ENCODE measurements around the gene APLN. TPM values are rescaled to one million over a fixed set of nuclear protein-coding genes. Genes with fewer than 3 reads are reported as not detected.

APLN gene
- total and polyA plus RNA-seq, 7 experiments from 2014 or later = 0.10 TPM; not detected in 6

DNA sequence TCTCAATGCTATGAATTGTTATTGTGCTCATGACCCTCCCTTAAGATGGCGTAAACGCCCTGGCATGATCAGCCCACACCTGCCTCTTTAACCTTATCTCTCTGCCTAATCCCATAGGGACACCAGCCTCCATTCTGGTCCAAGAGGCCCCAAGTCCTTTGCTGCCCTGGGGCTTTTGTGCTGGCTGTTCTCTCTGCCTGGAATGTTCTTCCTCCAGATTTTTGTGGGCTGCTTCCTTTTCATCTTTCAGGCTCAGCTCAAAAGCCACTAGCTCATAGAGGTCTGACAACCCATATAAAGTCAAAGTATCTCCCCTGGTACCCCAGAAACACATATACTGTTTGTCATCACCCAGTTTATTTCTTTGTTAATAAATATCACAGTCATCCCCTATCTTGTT lies 42.4 kb downstream of the APLN start:
- no peak overlapping the region for H3K27ac ChIP-seq (ENCODE audit: low read depth, low read length)
- no peak for DNase-seq
- no peaks in the 10 kb centered on the region for H3K27me3 Mint-ChIP-seq
- H3K36me3 ChIP-seq (ENCODE audit: control insufficient read depth in 2 of 3, insufficient read depth in 3 of 3, low read length in 3 of 3) = no peaks in the 10 kb centered on the region
- H3K9me3 ChIP-seq (ENCODE audit: control insufficient read depth in 2 of 3, low read length in 3 of 3) = no peaks in the 10 kb centered on the region
- no peaks in the 10 kb centered on the region for H3K36me3 Mint-ChIP-seq
- H3K4me3 ChIP-seq (ENCODE audit: low read length) = no peak overlapping the region
- intact Hi-C loops (cut with micrococcal nuclease) = no loop called here
- ATAC-seq = no peak
- H3K4me1 ChIP-seq (ENCODE audit: control insufficient read depth in 2 of 2, insufficient read depth in 2 of 2, low read length in 2 of 2) = no peaks in the 10 kb centered on the region
- H3K4me3 Mint-ChIP-seq = no peak overlapping the region
- H3K27ac Mint-ChIP-seq = no peak overlapping the region
- H3K27me3 ChIP-seq (ENCODE audit: control insufficient read depth in 2 of 2, insufficient read depth in 2 of 2, low read length in 2 of 2) = no peaks in the 10 kb centered on the region
- H3K9me3 Mint-ChIP-seq = peaks cover 0 to 1% (median 0%) of the 10 kb centered on the region in 11 donors
- POLR2A ChIA-PET = no interaction called here
- CTCF ChIA-PET = interaction anchor here (1.1 kb wide), 1 partner anchor 313 kb away, joined by 3 read pairs; no protein-coding TSS in a partner anchor
- H3K4me1 Mint-ChIP-seq = peaks cover 0 to 7% (median 0%) of the 10 kb centered on the region in 7 donors

DNA sequence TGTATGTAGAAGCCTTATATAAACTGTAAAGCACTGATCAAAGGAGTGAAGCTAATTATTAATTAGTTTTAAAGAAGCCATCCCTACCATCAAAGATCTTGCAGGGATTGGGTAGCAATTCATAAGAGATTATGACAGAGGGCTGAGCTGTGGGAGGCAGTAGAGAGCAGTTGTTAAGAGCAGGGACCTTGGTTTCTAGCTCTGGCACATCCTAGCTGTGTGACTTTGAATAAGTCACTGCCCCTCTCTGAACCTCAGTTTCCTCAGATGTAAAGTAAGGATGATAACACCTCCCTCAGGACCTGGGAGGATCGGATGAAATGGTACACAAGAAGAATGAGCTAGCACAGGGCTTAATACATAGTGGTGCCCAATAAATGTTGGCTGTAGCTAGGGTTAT lies 45.4 kb downstream of the APLN start:
- Mint-ChIP-seq H3K9me3 (no peaks in the 10 kb centered on the region), H3K4me1 (peaks cover 0 to 19% (median 12%) of the 10 kb centered on the region in 7 donors), H3K4me3 (no peak overlapping the region), H3K36me3 (no peaks in the 10 kb centered on the region), H3K27me3 (no peaks in the 10 kb centered on the region), H3K27ac (no peak overlapping the region)
- CTCF ChIA-PET = no interaction called here
- no peak for ATAC-seq
- Histone ChIP-seq H3K36me3 (ENCODE audit: control insufficient read depth in 2 of 3, insufficient read depth in 3 of 3, low read length in 3 of 3) (no peaks in the 10 kb centered on the region), H3K4me3 (ENCODE audit: low read length) (no peak overlapping the region), H3K9me3 (ENCODE audit: control insufficient read depth in 2 of 3, low read length in 3 of 3) (no peaks in the 10 kb centered on the region), H3K27me3 (ENCODE audit: control insufficient read depth in 2 of 2, insufficient read depth in 2 of 2, low read length in 2 of 2) (no peaks in the 10 kb centered on the region), H3K27ac (ENCODE audit: low read depth, low read length) (no peak overlapping the region), H3K4me1 (ENCODE audit: control insufficient read depth in 2 of 2, insufficient read depth in 2 of 2, low read length in 2 of 2) (peaks cover 3 to 5% of the 10 kb centered on the region in 2 donors)
- POLR2A ChIA-PET = no interaction called here
- intact Hi-C loops (cut with micrococcal nuclease) = loop anchor here (2.0 to 10.0 kb wide), 8 partner anchors 27 to 1295 kb away; partner anchors contain the start of genes ENOX2 (in 1 of the 2) and SLC25A14 (in 1 of the 2)
- DNase-seq = no peak

DNA sequence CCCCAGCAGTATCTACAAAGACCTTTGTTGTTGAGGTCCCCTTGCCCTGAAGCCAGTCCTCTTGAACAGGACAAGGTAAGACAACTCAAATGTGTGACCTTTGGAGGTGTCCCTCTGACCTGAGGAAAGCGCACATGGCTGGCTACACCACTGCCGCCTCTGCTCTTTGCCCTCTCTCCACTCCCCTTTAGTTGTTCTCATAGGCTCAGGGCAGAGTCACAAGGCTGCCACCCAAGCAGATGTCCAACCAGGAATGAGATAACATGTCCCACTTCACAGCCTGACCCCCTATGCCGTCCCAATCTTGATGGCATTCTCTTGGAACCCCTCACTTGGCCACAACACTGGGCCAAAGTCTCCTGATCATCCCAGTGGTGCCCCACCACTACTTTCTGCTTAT lies 46.3 kb downstream of the APLN start:
- Mint-ChIP-seq H3K9me3 (no peaks in the 10 kb centered on the region), H3K4me3 (no peak overlapping the region), H3K4me1 (peaks cover 4 to 28% (median 16%) of the 10 kb centered on the region in 7 donors), H3K27me3 (no peaks in the 10 kb centered on the region), H3K36me3 (no peaks in the 10 kb centered on the region), H3K27ac (no peak overlapping the region)
- no peaks in the 10 kb centered on the region for H3K9me3 ChIP-seq (ENCODE audit: control insufficient read depth in 2 of 3, low read length in 3 of 3)
- CTCF ChIA-PET = interaction anchor here (1.4 kb wide), 1 partner anchor 452 kb away, joined by 7 read pairs; no protein-coding TSS in a partner anchor
- ATAC-seq (no peak), DNase-seq (no peak)
- intact Hi-C loops (cut with micrococcal nuclease) = loop anchor here (2.0 to 10.0 kb wide), 8 partner anchors 28 to 1296 kb away; partner anchors contain the start of genes ENOX2 (in 1 of the 2) and SLC25A14 (in 1 of the 2)
- no peak overlapping the region for H3K27ac ChIP-seq (ENCODE audit: low read depth, low read length)
- H3K4me3 ChIP-seq (ENCODE audit: low read length) = no peak overlapping the region
- no peaks in the 10 kb centered on the region for H3K36me3 ChIP-seq (ENCODE audit: control insufficient read depth in 2 of 3, insufficient read depth in 3 of 3, low read length in 3 of 3)
- POLR2A ChIA-PET = no interaction called here
- H3K4me1 ChIP-seq (ENCODE audit: control insufficient read depth in 2 of 2, insufficient read depth in 2 of 2, low read length in 2 of 2) = peaks cover 5 to 7% of the 10 kb centered on the region in 2 donors
- H3K27me3 ChIP-seq (ENCODE audit: control insufficient read depth in 2 of 2, insufficient read depth in 2 of 2, low read length in 2 of 2) = no peaks in the 10 kb centered on the region

DNA sequence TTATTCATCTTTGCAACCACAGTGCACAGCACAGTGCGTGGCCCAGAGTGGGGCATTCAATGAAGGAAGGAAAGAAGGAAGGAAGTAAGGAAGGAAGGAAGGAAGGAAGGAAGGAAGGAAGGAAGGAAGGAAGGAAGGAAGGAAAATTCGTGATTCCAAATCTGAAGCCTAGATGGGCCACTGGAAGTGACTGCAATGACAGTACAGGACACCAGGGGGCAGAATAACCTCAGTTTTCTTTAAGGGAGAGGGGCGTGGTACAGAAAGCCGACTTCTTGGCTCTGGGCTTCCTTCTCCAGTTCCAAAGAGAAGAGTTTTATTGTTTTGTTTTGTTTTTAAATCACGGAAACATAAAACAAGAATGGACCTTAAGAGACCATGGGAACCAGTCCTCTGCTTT lies 47.8 kb downstream of the APLN start:
- no peaks in the 10 kb centered on the region for H3K36me3 Mint-ChIP-seq
- Histone ChIP-seq H3K27ac (ENCODE audit: low read depth, low read length) (no peak overlapping the region), H3K4me1 (ENCODE audit: control insufficient read depth in 2 of 2, insufficient read depth in 2 of 2, low read length in 2 of 2) (peaks cover 5 to 7% of the 10 kb centered on the region in 2 donors), H3K9me3 (ENCODE audit: control insufficient read depth in 2 of 3, low read length in 3 of 3) (no peaks in the 10 kb centered on the region), H3K27me3 (ENCODE audit: control insufficient read depth in 2 of 2, insufficient read depth in 2 of 2, low read length in 2 of 2) (no peaks in the 10 kb centered on the region), H3K36me3 (ENCODE audit: control insufficient read depth in 2 of 3, insufficient read depth in 3 of 3, low read length in 3 of 3) (no peaks in the 10 kb centered on the region), H3K4me3 (ENCODE audit: low read length) (no peak overlapping the region)
- intact Hi-C loops (cut with micrococcal nuclease) = loop anchor here (1.0 to 10.0 kb wide), 15 partner anchors 30 to 1298 kb away; partner anchors contain the start of genes ENOX2 (in 1 of the 2), SLC25A14 (in 1 of the 2) and UTP14A (in 1 of the 2)
- no peaks in the 10 kb centered on the region for H3K27me3 Mint-ChIP-seq
- peak in 8 of 9 donors; percentile 29 to 63 (median 54) for DNase-seq
- H3K4me1 Mint-ChIP-seq = peaks cover 4 to 35% (median 16%) of the 10 kb centered on the region in 7 donors
- ChIA-PET POLR2A (no interaction called here), CTCF (interaction anchor here (0.6 to 1.0 kb wide), 2 partner anchors 123 to 217 kb away, joined by 3 to 5 read pairs; no protein-coding TSS in a partner anchor)
- ATAC-seq = peak; percentile 75
- H3K9me3 Mint-ChIP-seq = no peaks in the 10 kb centered on the region
- H3K27ac Mint-ChIP-seq = peak overlapping the region in 1 of 9 donors; percentile 84
- no peak overlapping the region for H3K4me3 Mint-ChIP-seq

DNA sequence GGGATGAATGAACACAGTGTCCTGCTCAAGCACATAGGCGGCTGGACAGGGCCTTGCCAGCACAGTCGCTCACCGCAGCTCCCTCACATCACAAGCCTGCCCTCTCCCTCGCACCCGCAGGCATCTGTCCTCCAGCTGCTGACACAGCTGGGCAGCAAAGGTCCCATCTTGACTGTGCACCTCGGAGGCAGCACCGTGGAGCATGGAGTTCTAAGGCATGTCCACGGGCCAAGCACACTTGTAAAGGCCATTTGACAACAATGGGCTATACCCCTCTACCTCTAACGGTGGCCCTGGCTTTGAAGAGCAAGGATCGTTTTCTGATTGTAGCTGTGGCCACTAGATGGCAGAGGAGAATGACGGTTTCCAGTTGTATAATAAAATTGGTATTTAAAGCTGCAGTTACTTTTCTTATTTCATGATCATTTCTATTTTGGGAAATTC lies 53.8 kb downstream of the APLN start:
- Histone ChIP-seq H3K27ac (ENCODE audit: low read depth, low read length) (no peak overlapping the region), H3K27me3 (ENCODE audit: control insufficient read depth in 2 of 2, insufficient read depth in 2 of 2, low read length in 2 of 2) (no peaks in the 10 kb centered on the region), H3K4me1 (ENCODE audit: control insufficient read depth in 2 of 2, insufficient read depth in 2 of 2, low read length in 2 of 2) (peaks cover 5 to 7% of the 10 kb centered on the region in 2 donors), H3K4me3 (ENCODE audit: low read length) (no peak overlapping the region), H3K9me3 (ENCODE audit: control insufficient read depth in 2 of 3, low read length in 3 of 3) (no peaks in the 10 kb centered on the region), H3K36me3 (ENCODE audit: control insufficient read depth in 2 of 3, insufficient read depth in 3 of 3, low read length in 3 of 3) (no peaks in the 10 kb centered on the region)
- Mint-ChIP-seq H3K4me3 (no peak overlapping the region), H3K36me3 (peaks cover 0 to 5% (median 0%) of the 10 kb centered on the region in 5 donors), H3K9me3 (no peaks in the 10 kb centered on the region), H3K27ac (peak overlapping the region in 4 of 9 donors; percentile 3 to 47 (median 20)), H3K27me3 (no peaks in the 10 kb centered on the region), H3K4me1 (peaks cover 3 to 27% (median 14%) of the 10 kb centered on the region in 7 donors)
- ChIA-PET CTCF (interaction anchor here (0.7 to 1.2 kb wide), 2 partner anchors 320 to 460 kb away, joined by 3 to 4 read pairs; no protein-coding TSS in a partner anchor), POLR2A (interaction anchor here (0.6 kb wide), 1 partner anchor 325 kb away, joined by 3 read pairs; no protein-coding TSS in a partner anchor)
- intact Hi-C loops (cut with micrococcal nuclease) = loop anchor here (2.0 to 10.0 kb wide), 5 partner anchors 154 to 1316 kb away; partner anchors contain the start of genes ENOX2 (in 1 of the 2) and SLC25A14 (in 1 of the 2)
- peak; percentile 55 for ATAC-seq
- peak in 5 of 9 donors; percentile 16 to 36 (median 27) for DNase-seq

DNA sequence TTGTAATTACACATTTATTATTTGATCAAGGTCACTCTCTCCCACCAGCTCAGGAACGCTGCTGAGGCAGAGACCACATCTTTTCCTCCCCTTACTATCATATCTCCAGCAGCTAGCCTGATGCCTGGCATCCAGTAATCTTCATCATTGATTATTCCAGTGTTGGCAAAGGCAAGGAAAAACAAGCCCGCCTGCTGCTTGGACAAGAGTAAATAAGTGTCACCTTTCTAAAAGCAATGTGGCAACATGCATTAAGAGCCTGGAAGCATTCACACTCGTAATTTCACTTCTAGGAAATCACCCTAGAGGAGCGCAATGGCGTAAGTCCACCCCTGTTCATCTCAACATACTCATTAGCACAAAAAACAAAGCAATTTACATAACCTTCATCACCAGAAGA lies 54.8 kb downstream of the APLN start:
- no peak overlapping the region for H3K27ac ChIP-seq (ENCODE audit: low read depth, low read length)
- H3K9me3 Mint-ChIP-seq = no peaks in the 10 kb centered on the region
- H3K4me1 ChIP-seq (ENCODE audit: control insufficient read depth in 2 of 2, insufficient read depth in 2 of 2, low read length in 2 of 2) = peaks cover 5 to 7% of the 10 kb centered on the region in 2 donors
- no peaks in the 10 kb centered on the region for H3K27me3 Mint-ChIP-seq
- peak overlapping the region in 1 of 9 donors; percentile 22 for H3K27ac Mint-ChIP-seq
- DNase-seq = no peak
- H3K4me3 Mint-ChIP-seq = no peak overlapping the region
- no peak for ATAC-seq
- peaks cover 0 to 5% (median 0%) of the 10 kb centered on the region in 5 donors for H3K36me3 Mint-ChIP-seq
- H3K4me3 ChIP-seq (ENCODE audit: low read length) = no peak overlapping the region
- POLR2A ChIA-PET = no interaction called here
- H3K4me1 Mint-ChIP-seq = peaks cover 1 to 22% (median 10%) of the 10 kb centered on the region in 7 donors
- intact Hi-C loops (cut with micrococcal nuclease) = loop anchor here (2.0 to 10.0 kb wide), 5 partner anchors 155 to 1317 kb away; partner anchors contain the start of genes ENOX2 (in 1 of the 2) and SLC25A14 (in 1 of the 2)
- no peaks in the 10 kb centered on the region for H3K27me3 ChIP-seq (ENCODE audit: control insufficient read depth in 2 of 2, insufficient read depth in 2 of 2, low read length in 2 of 2)
- no peaks in the 10 kb centered on the region for H3K36me3 ChIP-seq (ENCODE audit: control insufficient read depth in 2 of 3, insufficient read depth in 3 of 3, low read length in 3 of 3)
- CTCF ChIA-PET = no interaction called here
- no peaks in the 10 kb centered on the region for H3K9me3 ChIP-seq (ENCODE audit: control insufficient read depth in 2 of 3, low read length in 3 of 3)

All from naive thymus-derived CD4-positive, alpha-beta T cell (primary cell).